SK-N-SH (cell line): ENCODE measurements around the gene ZNF609. TPM values are rescaled to one million over a fixed set of nuclear protein-coding genes. Genes with fewer than 3 reads are reported as not detected.

ENCODE experiments used
- CTCF ChIA-PET: fragments of 300-600, 350-600 bp; formaldehyde crosslinking; extraction: SDS; loops from one replicate; lab custom pipeline; 2021; lab: Yijun Ruan, JAX
- POLR2A ChIA-PET: fragments of 350-600 bp; sonication (Branson Sonifier 250); formaldehyde crosslinking; extraction: SDS; loops from one replicate; lab custom pipeline; 2020; ENCODE audit warnings: antibody characterized with exemption, inconsistent platforms; lab: Yijun Ruan, JAX
- DNase-seq: peaks from one replicate; pipeline ENCODE4 v3.0.0; 2012
- H2AFZ ChIP-seq: fragments of 200-600 bp; sonication (generic); 2 replicates; pipeline ENCODE4 v1.8.1; 2016; ENCODE audit warnings: antibody characterized with exemption, mild to moderate bottlenecking, low read depth
- H3F3A ChIP-seq: fragments of 200-600 bp; sonication (generic); replicated peaks from 2 replicates; pipeline ENCODE3; 2016; ENCODE audit warnings: antibody characterized with exemption, mild to moderate bottlenecking; ENCODE audit not compliant: insufficient read depth
- H3K27ac ChIP-seq, 2 experiments: fragments of 200-500 bp in 1 of 2; fragments of 200-600 bp in 1 of 2; sonication (Bioruptor generic) in 1 of 2; sonication (generic), shearing (Covaris generic) in 1 of 2; 2 replicates each; pipeline versions ENCODE4 v1.5.1 to v1.6.1; 2014 to 2016; ENCODE audit warnings: low read depth in 2 of 2, inconsistent platforms in 1 of 2, low read length in 1 of 2, mild to moderate bottlenecking in 1 of 2, mixed read lengths in 1 of 2
- H3K27me3 ChIP-seq: fragments of 200-600 bp; sonication (generic), shearing (Covaris generic); 2 replicates; pipeline ENCODE4 v1.6.1; 2016; ENCODE audit warnings: mixed run types; ENCODE audit not compliant: insufficient read depth
- H3K36me3 ChIP-seq, 2 experiments: fragments of 200-500 bp in 1 of 2; fragments of 200-600 bp in 1 of 2; sonication (Bioruptor generic) in 1 of 2; sonication (generic) in 1 of 2; replicated peaks in 1 of 2; 2 replicates each; pipeline versions ENCODE3 to v1.5.1; 2014 to 2016; ENCODE audit warnings: low read length in 1 of 2, mild to moderate bottlenecking in 1 of 2; ENCODE audit not compliant: insufficient read depth in 2 of 2, control insufficient read depth in 1 of 2
- H3K4me1 ChIP-seq, 2 experiments: fragments of 200-500 bp in 1 of 2; fragments of 200-600 bp in 1 of 2; sonication (Bioruptor generic) in 1 of 2; sonication (generic), shearing (Covaris generic) in 1 of 2; 2 replicates each; pipeline versions ENCODE4 v1.5.1 to v1.6.1; 2014 to 2016; ENCODE audit warnings: low read depth in 1 of 2, low read length in 1 of 2, mixed run types in 1 of 2; ENCODE audit not compliant: insufficient read depth in 2 of 2, control insufficient read depth in 1 of 2
- H3K4me2 ChIP-seq: fragments of 200-600 bp; sonication (generic), shearing (Covaris generic); 2 replicates; pipeline ENCODE4 v1.6.1; 2017; ENCODE audit warnings: mixed run types
- H3K4me3 ChIP-seq, 2 experiments: fragments of 200-500 bp in 1 of 2; fragments of 200-600 bp in 1 of 2; sonication (Bioruptor generic) in 1 of 2; sonication (generic), shearing (Covaris generic) in 1 of 2; 2 replicates each; pipeline versions ENCODE4 v1.5.1 to v1.8.1; 2014 to 2016; ENCODE audit warnings: low read depth in 2 of 2, inconsistent platforms in 1 of 2, low read length in 1 of 2, mild to moderate bottlenecking in 1 of 2, mixed read lengths in 1 of 2, moderate library complexity in 1 of 2
- H3K79me2 ChIP-seq: fragments of 200-600 bp; sonication (generic); 2 replicates; pipeline ENCODE4 v1.8.1; 2017; ENCODE audit warnings: mild to moderate bottlenecking; ENCODE audit not compliant: insufficient read depth
- H3K9ac ChIP-seq: fragments of 200-600 bp; sonication (generic); 2 replicates; pipeline ENCODE4 v1.6.1; 2017; ENCODE audit warnings: mixed run types
- H3K9me2 ChIP-seq: fragments of 200-600 bp; sonication (generic); 2 replicates; pipeline ENCODE4 v1.6.1; 2017; ENCODE audit warnings: mixed run types
- H3K9me3 ChIP-seq: fragments of 200-600 bp; sonication (generic); 2 replicates; pipeline ENCODE4 v1.6.1; 2017; ENCODE audit warnings: mixed run types, mild to moderate bottlenecking, moderate library complexity
- H4K20me1 ChIP-seq: fragments of 200-600 bp; sonication (generic); 2 replicates; pipeline ENCODE4 v1.6.1; 2017; ENCODE audit warnings: mild to moderate bottlenecking, mixed run types; ENCODE audit not compliant: insufficient read depth
- CTCF ChIP-seq: fragments of 200-600 bp; sonication (generic); IDR thresholded peaks from 2 replicates; pipeline ENCODE4 v1.6.1; 2017; ENCODE audit warnings: antibody characterized with exemption, mild to moderate bottlenecking, moderate library complexity
- ELF1 ChIP-seq: IDR thresholded peaks from 2 replicates; pipeline ENCODE4 v1.4.0; 2012
- EP300 ChIP-seq, 2 experiments: IDR thresholded peaks; 2 replicates each; pipeline versions ENCODE4 v1.4.0 to v1.6.1; 2012; ENCODE audit warnings: borderline replicate concordance in 1 of 2, low read depth in 1 of 2, low read length in 1 of 2
- EZH2phosphoT487 ChIP-seq: fragments of 200-600 bp; sonication (generic); IDR thresholded peaks from 2 replicates; pipeline ENCODE4 v1.6.1; 2017; ENCODE audit warnings: low read depth, mixed run types, mild to moderate bottlenecking, antibody characterized with exemption, moderate library complexity, borderline replicate concordance
- FOSL2 ChIP-seq: IDR thresholded peaks from 2 replicates; pipeline ENCODE4 v1.4.0; 2012; ENCODE audit warnings: low read depth, mild to moderate bottlenecking, moderate library complexity, borderline replicate concordance
- GABPA ChIP-seq: IDR thresholded peaks from 2 replicates; pipeline ENCODE4 v1.4.0; 2012; ENCODE audit warnings: low read depth, mild to moderate bottlenecking
- GATA2 ChIP-seq: sonication (generic); formaldehyde crosslinking; IDR thresholded peaks from 2 replicates; pipeline ENCODE4 v1.5.0; 2020; ENCODE audit warnings: mild to moderate bottlenecking, missing genetic modification reagents
- JUND ChIP-seq: IDR thresholded peaks from 2 replicates; pipeline ENCODE4 v1.4.0; 2012
- MAX ChIP-seq: IDR thresholded peaks from 2 replicates; pipeline ENCODE4 v1.4.0; 2012; ENCODE audit warnings: low read depth
- MXI1 ChIP-seq: IDR thresholded peaks from 2 replicates; pipeline ENCODE4 v1.6.1; 2012; ENCODE audit warnings: mild to moderate bottlenecking, low read depth, low read length, improper control_type of control experiment
- NFIC ChIP-seq: IDR thresholded peaks from 2 replicates; pipeline ENCODE4 v1.4.0; 2012; ENCODE audit warnings: borderline replicate concordance
- NRF1 ChIP-seq: IDR thresholded peaks from 2 replicates; pipeline ENCODE4 v1.6.1; 2012; ENCODE audit warnings: low read depth, mild to moderate bottlenecking, low read length
- PBX3 ChIP-seq: IDR thresholded peaks from 2 replicates; pipeline ENCODE4; 2012
- POLR2AphosphoS5 ChIP-seq: IDR thresholded peaks from 2 replicates; pipeline ENCODE4 v1.6.1; 2012; ENCODE audit warnings: low read depth, low read length
- RCOR1 ChIP-seq: fragments of 150-350 bp; IDR thresholded peaks from 2 replicates; pipeline ENCODE4 v1.6.1; 2017; ENCODE audit warnings: antibody characterized with exemption, low read length
- SIN3A ChIP-seq: IDR thresholded peaks from 2 replicates; pipeline ENCODE4 v1.6.1; 2012; ENCODE audit warnings: low read depth, mild to moderate bottlenecking, low read length, moderate library complexity, borderline replicate concordance
- TCF12 ChIP-seq: IDR thresholded peaks from 2 replicates; pipeline ENCODE4 v1.4.0; 2012
- ZBTB33 ChIP-seq: IDR thresholded peaks from 2 replicates; pipeline ENCODE4 v1.4.0; 2012; ENCODE audit warnings: low read depth, borderline replicate concordance
- WGBS: methylation state at CpG from one replicate; pipeline ENCODE4 v1.1.6; 2017; ENCODE audit warnings: low lambda C conversion rate; 5-methylcytosine and 5-hydroxymethylcytosine counted together
- polyA plus RNA-seq, 3 experiments: library from polyadenylated mRNA; depleted of rRNA; stranded (reverse); fragments of >200 nt; gene quantifications; 2 replicates each; pipeline ENCODE4 v1.2.3, GENCODE V29; 2012

The ZNF609 gene
- polyA plus RNA-seq, 1 of the 3 experiments (the other 2 are of a cell fraction), result 12.6 TPM

- WGBS, result 71% methylated on average over 4 of the region's 4 CpGs
- no peak for DNase-seq
- no peak for TF ChIP-seq GATA2 (CRISPR knock-in tag)
- TF ChIP-seq RCOR1, result no peak
- no peak for TF ChIP-seq EZH2phosphoT487
- no peak for TF ChIP-seq POLR2AphosphoS5
- no peak for TF ChIP-seq CTCF
- ChIA-PET CTCF (interaction anchor here (0.9 kb wide), 1 partner anchor 116 kb away, joined by 4 read pairs; no protein-coding TSS in a partner anchor), POLR2A (no interaction called here)
- Histone ChIP-seq H3F3A (peaks cover 23% of the 10 kb centered on the region), H2AFZ (no peak overlapping the region), H3K36me3 (no peaks in the 10 kb centered on the region), H3K4me3 (no peak overlapping the region; a peak in 1 of 4 replicates), H3K79me2 (peaks cover 93% of the 10 kb centered on the region), H3K4me1 (peaks cover 0 to 9% of the 10 kb centered on the region in 2 experiments; a peak in 2 of 4 replicates), H3K9me2 (no peaks in the 10 kb centered on the region), H3K4me2 (peak overlapping the region; percentile 54), H3K9ac (no peak overlapping the region), H4K20me1 (peaks cover 8% of the 10 kb centered on the region), H3K27ac (peak overlapping the region in 1 of 2 experiments; percentile 85; a peak in 2 of 4 replicates), H3K9me3 (no peaks in the 10 kb centered on the region), H3K27me3 (no peaks in the 10 kb centered on the region)
These were observed 75.3 kb downstream of the ZNF609 start for GRCh38 chr15:64535460-64536243.

GRCh38 chr15:64536244-64536836, 76.0 kb downstream of the ZNF609 start:
- H3K27me3 ChIP-seq, result no peaks in the 10 kb centered on the region
- H3K9me2 ChIP-seq, result no peaks in the 10 kb centered on the region
- CTCF ChIA-PET, result interaction anchor here (1.4 kb wide), 1 partner anchor 69 kb away, joined by 4 read pairs; no protein-coding TSS in a partner anchor
- H3K4me1 ChIP-seq, result peaks cover 0 to 3% of the 10 kb centered on the region in 2 experiments; a peak in 2 of 4 replicates
- no peaks in the 10 kb centered on the region for H3K9me3 ChIP-seq
- POLR2A ChIA-PET, result no interaction called here
- no peak for DNase-seq
- 57% methylated on average over 6 of the region's 6 CpGs for WGBS
- H3K9ac ChIP-seq, result no peak overlapping the region
- H3K36me3 ChIP-seq, result no peaks in the 10 kb centered on the region
- H3K27ac ChIP-seq, result peak overlapping the region in 1 of 2 experiments; percentile 85; a peak in 2 of 4 replicates
- H3F3A ChIP-seq, result peaks cover 23% of the 10 kb centered on the region
- H3K4me3 ChIP-seq, result no peak overlapping the region; a peak in 1 of 4 replicates
- peak overlapping the region; percentile 54 for H3K4me2 ChIP-seq
- peaks cover 8% of the 10 kb centered on the region for H4K20me1 ChIP-seq
- H2AFZ ChIP-seq, result no peak overlapping the region
- H3K79me2 ChIP-seq, result peaks cover 91% of the 10 kb centered on the region
- peak; percentile 60 for TF ChIP-seq TCF12
- peak; percentile 53; the same call in 1 of the 2 replicates for TF ChIP-seq MAX
- TF ChIP-seq SIN3A, result no peak
- TF ChIP-seq ZBTB33, result no peak
- peak; percentile 85 for TF ChIP-seq FOSL2
- peak; percentile 73; the same call in 1 of the 2 replicates for TF ChIP-seq ELF1
- TF ChIP-seq JUND, result peak; percentile 73
- TF ChIP-seq NFIC, result no peak; the same call in 1 of the 2 replicates
- TF ChIP-seq PBX3, result peak; percentile 20; the same call in 1 of the 2 replicates
- TF ChIP-seq MXI1, result no peak
- TF ChIP-seq NRF1, result no peak
- TF ChIP-seq EZH2phosphoT487, result no peak
- TF ChIP-seq GABPA, result 0 out of 2 replicates have a peak, but pooled peaks have one; percentile 39
- peak in 1 of 2 experiments; percentile 26; a peak in 1 of 4 replicates for TF ChIP-seq EP300 (IDR thresholded peaks at IDR 0.05; ENCODE audit: borderline replicate concordance in 1 of 2, low read depth in 1 of 2, low read length in 1 of 2)
